Measurements from ENCODE around the gene COMMD1.

DNA sequence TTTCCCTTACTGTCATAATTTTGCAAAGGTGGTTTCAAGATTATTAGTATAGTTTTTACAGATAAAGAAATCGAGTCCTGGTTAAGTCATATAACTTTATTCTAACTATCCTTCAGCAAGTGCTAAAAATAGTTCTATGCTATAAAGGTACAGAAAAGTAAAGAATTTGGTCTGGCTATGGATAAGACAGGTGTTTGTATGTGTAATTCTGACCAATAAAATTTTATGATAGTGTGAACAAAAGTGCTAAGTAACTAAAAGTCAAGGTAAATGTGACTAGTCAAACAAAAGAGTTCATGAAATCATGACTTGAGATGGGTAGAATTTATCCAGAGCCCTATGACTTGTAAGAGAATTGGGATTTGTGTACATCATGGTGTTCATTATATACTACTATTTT lies 140.7 kb downstream of the COMMD1 start:
- no peak for TF ChIP-seq SUZ12 (IDR thresholded peaks at IDR 0.05; ENCODE audit: extremely low read depth, insufficient read depth, insufficient read length)
- no peak for TF ChIP-seq YY1 (IDR thresholded peaks at IDR 0.05; ENCODE audit: insufficient read depth, insufficient read length)

Measured in NT2/D1 (cell line).